Panc1 (cell line): ENCODE measurements around the gene FOXN1. TPM values are rescaled to one million over a fixed set of nuclear protein-coding genes. Genes with fewer than 3 reads are reported as not detected.

ENCODE experiments used
- ATAC-seq: fragments of 200-7000 bp; cut with Tn5 transposase; 2 replicates; pipeline ENCODE4 v1.9.1; 2020; ENCODE audit warnings: mild to moderate bottlenecking, moderate library complexity
- BruUV-seq: library from RNA; stranded (reverse); fragments of 400-500 nt; replicated peaks from 2 replicates; lab custom pipeline; 2021; lab: Mats Ljungman, UMichigan
- CTCF ChIA-PET: fragments of 300-600 bp; sonication (Branson Sonifier 250); formaldehyde crosslinking; loops from one replicate; lab custom pipeline; 2022; ENCODE audit warnings: antibody characterized with exemption; lab: Charles Lee
- POLR2A ChIA-PET: fragments of 300-600 bp; sonication (Branson Sonifier 250); formaldehyde crosslinking; loops from one replicate; lab custom pipeline; 2022; ENCODE audit warnings: antibody characterized with exemption; lab: Charles Lee
- DNase-seq: peaks from one replicate; pipeline ENCODE4 v3.0.0-alpha.2; 2010; ENCODE audit warnings: low read depth, low spot score
- H3K27ac ChIP-seq: 2 replicates; pipeline ENCODE4 v1.5.1; 2011; ENCODE audit warnings: mild to moderate bottlenecking, low read length, inconsistent platforms
- H3K27me3 ChIP-seq: fragments of 200-500 bp; sonication (Bioruptor generic); 2 replicates; pipeline ENCODE4 v1.6.0; 2014; ENCODE audit warnings: low read length, inconsistent platforms; ENCODE audit not compliant: control insufficient read depth, insufficient read depth
- H3K36me3 ChIP-seq: fragments of 200-500 bp; sonication (Bioruptor generic); 2 replicates; pipeline ENCODE4 v1.5.1; 2014; ENCODE audit warnings: inconsistent platforms, mild to moderate bottlenecking, low read length, moderate library complexity; ENCODE audit not compliant: control insufficient read depth, insufficient read depth
- H3K4me1 ChIP-seq: 2 replicates; pipeline ENCODE4 v1.5.1; 2011; ENCODE audit warnings: inconsistent platforms, mild to moderate bottlenecking, low read length, moderate library complexity; ENCODE audit not compliant: control insufficient read depth, insufficient read depth
- H3K4me3 ChIP-seq, 2 experiments: 2 replicates each; pipeline ENCODE4 v1.5.1; 2011 to 2012; ENCODE audit warnings: low read depth in 2 of 2, low read length in 2 of 2, mild to moderate bottlenecking in 2 of 2, inconsistent platforms in 1 of 2, moderate library complexity in 1 of 2
- H3K9me3 ChIP-seq: fragments of 200-500 bp; sonication (Bioruptor generic); 2 replicates; pipeline ENCODE4 v1.5.1; 2014; ENCODE audit warnings: low read depth, mild to moderate bottlenecking, inconsistent platforms, low read length, moderate library complexity; ENCODE audit not compliant: control insufficient read depth, insufficient read depth
- CTCF ChIP-seq: fragments of 450-650 bp; IDR thresholded peaks from 2 replicates; pipeline ENCODE4 v1.5.1; 2017; ENCODE audit warnings: mild to moderate bottlenecking
- POLR2AphosphoS5 ChIP-seq: IDR thresholded peaks from 2 replicates; pipeline ENCODE4 v1.6.1; 2012; ENCODE audit warnings: mild to moderate bottlenecking, low read depth, low read length, moderate library complexity
- REST ChIP-seq, 2 experiments: IDR thresholded peaks; 2 replicates each; pipeline ENCODE4 v1.6.1; 2011 to 2012; ENCODE audit warnings: low read depth in 2 of 2, control low read depth in 1 of 2, low read length in 1 of 2, mild to moderate bottlenecking in 1 of 2, moderate library complexity in 1 of 2; ENCODE audit not compliant: insufficient read depth in 1 of 2
- SIN3A ChIP-seq: IDR thresholded peaks from 2 replicates; pipeline ENCODE4 v1.6.1; 2012; ENCODE audit warnings: low read depth, mild to moderate bottlenecking, low read length, moderate library complexity, borderline replicate concordance; ENCODE audit not compliant: insufficient read depth
- TCF7L2 ChIP-seq: IDR thresholded peaks from 2 replicates; pipeline ENCODE4 v1.6.1; 2011; ENCODE audit warnings: mild to moderate bottlenecking, low read depth, low read length, inconsistent platforms
- in situ Hi-C: cut with HindIII; loops from 2 replicates; pipeline ENCODE4 v1.10.0; 2016; ENCODE audit warnings: low sequenced_read_pairs, low pct_unique_long_range_greater_than_20kb
- intact Hi-C: fragments of 100-400 bp; cut with micrococcal nuclease; formaldehyde crosslinking; loops from one replicate; pipeline ENCODE4 v1.10.0; 2022; ENCODE audit not compliant: unreplicated experiment
- total RNA-seq: library from RNA; stranded (reverse); gene quantifications from one replicate; pipeline ENCODE4 v1.2.1, GENCODE V29; 2021; ENCODE audit not compliant: unreplicated experiment

FOXN1 gene
- total RNA-seq, 1 experiment from 2014 or later, result not detected

GRCh38 chr17:28480278-28480677, 25.9 kb upstream of the FOXN1 start:
- DNase-seq (no peak), ATAC-seq (no peak)
- ChIA-PET POLR2A (interaction anchor here (0.6 kb wide), 1 partner anchor 111 kb away, joined by 3 read pairs; no protein-coding TSS in a partner anchor), CTCF (no interaction called here)
- no peaks in the 10 kb centered on the region for H3K4me1 ChIP-seq
- no peaks in the 10 kb centered on the region for H3K36me3 ChIP-seq
- no TSS peak for BruUV-seq
- in situ Hi-C loops, result no loop called here
- no peak overlapping the region for H3K27ac ChIP-seq
- no peak overlapping the region for H3K4me3 ChIP-seq
- no peak for TF ChIP-seq SIN3A
- TF ChIP-seq POLR2AphosphoS5, result no peak
- no peak for TF ChIP-seq CTCF
- TF ChIP-seq TCF7L2, result no peak
- no peak for TF ChIP-seq REST (IDR thresholded peaks at IDR 0.05; ENCODE audit: insufficient read depth in 1 of 2, low read depth in 2 of 2, low read length in 1 of 2)
- intact Hi-C loops, result no loop called here
- H3K27me3 ChIP-seq, result no peaks in the 10 kb centered on the region
- H3K9me3 ChIP-seq, result no peaks in the 10 kb centered on the region

GRCh38 chr17:28480799-28481571, 25.2 kb upstream of the FOXN1 start:
- ATAC-seq (no peak), DNase-seq (no peak)
- intact Hi-C loops (no loop called here), in situ Hi-C loops (no loop called here)
- TF ChIP-seq REST (IDR thresholded peaks at IDR 0.05; ENCODE audit: insufficient read depth in 1 of 2, low read depth in 2 of 2, low read length in 1 of 2) (no peak), SIN3A (no peak), POLR2AphosphoS5 (no peak), CTCF (no peak), TCF7L2 (no peak)
- ChIA-PET POLR2A (interaction anchor here (0.6 kb wide), 1 partner anchor 112 kb away, joined by 3 read pairs; no protein-coding TSS in a partner anchor), CTCF (no interaction called here)
- Histone ChIP-seq H3K27ac (no peak overlapping the region), H3K9me3 (no peaks in the 10 kb centered on the region), H3K4me1 (no peaks in the 10 kb centered on the region), H3K36me3 (no peaks in the 10 kb centered on the region), H3K4me3 (no peak overlapping the region), H3K27me3 (no peaks in the 10 kb centered on the region)
- BruUV-seq, result no TSS peak
